SK-N-SH (cell line): Measurements from ENCODE around the gene THBS1. TPM values are rescaled to one million over a fixed set of nuclear protein-coding genes. Genes with fewer than 3 reads are reported as not detected.

ENCODE experiments used
- CTCF ChIA-PET: fragments of 300-600, 350-600 bp; formaldehyde crosslinking; extraction: SDS; loops from one replicate; lab custom pipeline; 2021; lab: Yijun Ruan, JAX
- POLR2A ChIA-PET: fragments of 350-600 bp; sonication (Branson Sonifier 250); formaldehyde crosslinking; extraction: SDS; loops from one replicate; lab custom pipeline; 2020; ENCODE audit warnings: antibody characterized with exemption, inconsistent platforms; lab: Yijun Ruan, JAX
- DNase-seq: peaks from one replicate; pipeline ENCODE4 v3.0.0; 2012
- H2AFZ ChIP-seq: fragments of 200-600 bp; sonication (generic); 2 replicates; pipeline ENCODE4 v1.8.1; 2016; ENCODE audit warnings: antibody characterized with exemption, mild to moderate bottlenecking, low read depth
- H3F3A ChIP-seq: fragments of 200-600 bp; sonication (generic); replicated peaks from 2 replicates; pipeline ENCODE3; 2016; ENCODE audit warnings: antibody characterized with exemption, mild to moderate bottlenecking; ENCODE audit not compliant: insufficient read depth
- H3K27ac ChIP-seq, 2 experiments: fragments of 200-500 bp in 1 of 2; fragments of 200-600 bp in 1 of 2; sonication (Bioruptor generic) in 1 of 2; sonication (generic), shearing (Covaris generic) in 1 of 2; 2 replicates each; pipeline versions ENCODE4 v1.5.1 to v1.6.1; 2014 to 2016; ENCODE audit warnings: low read depth in 2 of 2, inconsistent platforms in 1 of 2, low read length in 1 of 2, mild to moderate bottlenecking in 1 of 2, mixed read lengths in 1 of 2
- H3K27me3 ChIP-seq: fragments of 200-600 bp; sonication (generic), shearing (Covaris generic); 2 replicates; pipeline ENCODE4 v1.6.1; 2016; ENCODE audit warnings: mixed run types; ENCODE audit not compliant: insufficient read depth
- H3K36me3 ChIP-seq, 2 experiments: fragments of 200-500 bp in 1 of 2; fragments of 200-600 bp in 1 of 2; sonication (Bioruptor generic) in 1 of 2; sonication (generic) in 1 of 2; replicated peaks in 1 of 2; 2 replicates each; pipeline versions ENCODE3 to v1.5.1; 2014 to 2016; ENCODE audit warnings: low read length in 1 of 2, mild to moderate bottlenecking in 1 of 2; ENCODE audit not compliant: insufficient read depth in 2 of 2, control insufficient read depth in 1 of 2
- H3K4me1 ChIP-seq, 2 experiments: fragments of 200-500 bp in 1 of 2; fragments of 200-600 bp in 1 of 2; sonication (Bioruptor generic) in 1 of 2; sonication (generic), shearing (Covaris generic) in 1 of 2; 2 replicates each; pipeline versions ENCODE4 v1.5.1 to v1.6.1; 2014 to 2016; ENCODE audit warnings: low read depth in 1 of 2, low read length in 1 of 2, mixed run types in 1 of 2; ENCODE audit not compliant: insufficient read depth in 2 of 2, control insufficient read depth in 1 of 2
- H3K4me2 ChIP-seq: fragments of 200-600 bp; sonication (generic), shearing (Covaris generic); 2 replicates; pipeline ENCODE4 v1.6.1; 2017; ENCODE audit warnings: mixed run types
- H3K4me3 ChIP-seq, 2 experiments: fragments of 200-500 bp in 1 of 2; fragments of 200-600 bp in 1 of 2; sonication (Bioruptor generic) in 1 of 2; sonication (generic), shearing (Covaris generic) in 1 of 2; 2 replicates each; pipeline versions ENCODE4 v1.5.1 to v1.8.1; 2014 to 2016; ENCODE audit warnings: low read depth in 2 of 2, inconsistent platforms in 1 of 2, low read length in 1 of 2, mild to moderate bottlenecking in 1 of 2, mixed read lengths in 1 of 2, moderate library complexity in 1 of 2
- H3K79me2 ChIP-seq: fragments of 200-600 bp; sonication (generic); 2 replicates; pipeline ENCODE4 v1.8.1; 2017; ENCODE audit warnings: mild to moderate bottlenecking; ENCODE audit not compliant: insufficient read depth
- H3K9ac ChIP-seq: fragments of 200-600 bp; sonication (generic); 2 replicates; pipeline ENCODE4 v1.6.1; 2017; ENCODE audit warnings: mixed run types
- H3K9me2 ChIP-seq: fragments of 200-600 bp; sonication (generic); 2 replicates; pipeline ENCODE4 v1.6.1; 2017; ENCODE audit warnings: mixed run types
- H3K9me3 ChIP-seq: fragments of 200-600 bp; sonication (generic); 2 replicates; pipeline ENCODE4 v1.6.1; 2017; ENCODE audit warnings: mixed run types, mild to moderate bottlenecking, moderate library complexity
- H4K20me1 ChIP-seq: fragments of 200-600 bp; sonication (generic); 2 replicates; pipeline ENCODE4 v1.6.1; 2017; ENCODE audit warnings: mild to moderate bottlenecking, mixed run types; ENCODE audit not compliant: insufficient read depth
- ELF1 ChIP-seq: IDR thresholded peaks from 2 replicates; pipeline ENCODE4 v1.4.0; 2012
- EP300 ChIP-seq, 2 experiments: IDR thresholded peaks; 2 replicates each; pipeline versions ENCODE4 v1.4.0 to v1.6.1; 2012; ENCODE audit warnings: borderline replicate concordance in 1 of 2, low read depth in 1 of 2, low read length in 1 of 2
- FOSL2 ChIP-seq: IDR thresholded peaks from 2 replicates; pipeline ENCODE4 v1.4.0; 2012; ENCODE audit warnings: low read depth, mild to moderate bottlenecking, moderate library complexity, borderline replicate concordance
- FOXM1 ChIP-seq: IDR thresholded peaks from 2 replicates; pipeline ENCODE4 v1.4.0; 2012; ENCODE audit warnings: low read depth, mild to moderate bottlenecking
- GABPA ChIP-seq: IDR thresholded peaks from 2 replicates; pipeline ENCODE4 v1.4.0; 2012; ENCODE audit warnings: low read depth, mild to moderate bottlenecking
- JUND ChIP-seq: IDR thresholded peaks from 2 replicates; pipeline ENCODE4 v1.4.0; 2012
- MXI1 ChIP-seq: IDR thresholded peaks from 2 replicates; pipeline ENCODE4 v1.6.1; 2012; ENCODE audit warnings: mild to moderate bottlenecking, low read depth, low read length, improper control_type of control experiment
- NRF1 ChIP-seq: IDR thresholded peaks from 2 replicates; pipeline ENCODE4 v1.6.1; 2012; ENCODE audit warnings: low read depth, mild to moderate bottlenecking, low read length
- PBX3 ChIP-seq: IDR thresholded peaks from 2 replicates; pipeline ENCODE4; 2012
- POLR2AphosphoS5 ChIP-seq: IDR thresholded peaks from 2 replicates; pipeline ENCODE4 v1.6.1; 2012; ENCODE audit warnings: low read depth, low read length
- RCOR1 ChIP-seq: fragments of 150-350 bp; IDR thresholded peaks from 2 replicates; pipeline ENCODE4 v1.6.1; 2017; ENCODE audit warnings: antibody characterized with exemption, low read length
- RXRA ChIP-seq: IDR thresholded peaks from 2 replicates; pipeline ENCODE4 v1.4.0; 2012; ENCODE audit warnings: low read depth, mild to moderate bottlenecking, borderline replicate concordance
- SIN3A ChIP-seq: IDR thresholded peaks from 2 replicates; pipeline ENCODE4 v1.6.1; 2012; ENCODE audit warnings: low read depth, mild to moderate bottlenecking, low read length, moderate library complexity, borderline replicate concordance
- TCF12 ChIP-seq: IDR thresholded peaks from 2 replicates; pipeline ENCODE4 v1.4.0; 2012
- USF1 ChIP-seq: IDR thresholded peaks from 2 replicates; pipeline ENCODE4 v1.4.0; 2012; ENCODE audit warnings: low read depth, borderline replicate concordance
- YY1 ChIP-seq: IDR thresholded peaks from 2 replicates; pipeline ENCODE4 v1.4.0; 2012; ENCODE audit warnings: low read depth, mild to moderate bottlenecking
- WGBS: methylation state at CpG from one replicate; pipeline ENCODE4 v1.1.6; 2017; ENCODE audit warnings: low lambda C conversion rate; 5-methylcytosine and 5-hydroxymethylcytosine counted together
- polyA plus RNA-seq, 3 experiments: library from polyadenylated mRNA; depleted of rRNA; stranded (reverse); fragments of >200 nt; gene quantifications; 2 replicates each; pipeline ENCODE4 v1.2.3, GENCODE V29; 2012
- TF ChIP-seq, protein P1 (sequence below): fragments of 150-350 bp; IDR thresholded peaks from 2 replicates; pipeline ENCODE4 v1.6.1; 2017; ENCODE audit warnings: antibody characterized with exemption, low read length, low read depth, borderline replicate concordance

THBS1 gene
- polyA plus RNA-seq, 1 of the 3 experiments (the other 2 are of a cell fraction), result 117 TPM

DNA sequence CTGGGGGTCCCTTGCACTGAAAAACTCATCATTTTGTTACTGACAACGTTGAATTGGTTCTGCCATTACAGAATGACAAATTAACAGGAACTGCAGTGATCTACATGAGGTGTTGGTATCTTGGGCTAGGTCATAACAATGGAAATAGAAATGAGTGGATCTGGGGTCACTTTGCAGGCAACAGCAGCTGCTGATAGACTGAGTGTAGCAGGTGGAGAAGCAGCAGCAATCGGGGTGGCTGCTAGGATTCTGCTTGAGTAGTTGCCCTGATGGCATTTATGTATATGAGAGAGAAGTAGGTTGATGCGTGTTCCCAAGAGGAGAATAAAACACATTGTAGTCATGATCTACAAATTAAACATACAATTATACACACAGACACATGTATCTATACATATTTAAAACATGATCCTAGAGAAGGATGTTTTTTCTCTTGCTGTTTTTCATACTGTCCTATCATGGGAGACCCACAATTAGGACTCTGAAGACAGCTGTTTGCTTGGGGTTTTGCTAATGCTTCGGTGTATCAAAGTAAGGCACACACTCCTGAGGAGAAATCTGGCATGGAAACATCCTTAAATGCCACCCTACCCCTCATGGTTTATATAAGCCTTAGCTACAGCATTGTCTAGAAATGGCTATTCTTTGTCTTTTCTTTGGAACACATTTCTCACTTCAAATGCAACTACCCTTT is 15.8 kb upstream of the THBS1 start:
- Histone ChIP-seq H3K9me2 (no peaks in the 10 kb centered on the region), H3K27me3 (no peaks in the 10 kb centered on the region), H3K4me2 (no peak overlapping the region), H3K4me1 (no peaks in the 10 kb centered on the region), H3K36me3 (no peaks in the 10 kb centered on the region), H3F3A (no peaks in the 10 kb centered on the region), H4K20me1 (no peaks in the 10 kb centered on the region), H3K79me2 (no peaks in the 10 kb centered on the region), H2AFZ (no peak overlapping the region), H3K4me3 (no peak overlapping the region), H3K9me3 (no peaks in the 10 kb centered on the region), H3K9ac (no peak overlapping the region), H3K27ac (no peak overlapping the region)
- CTCF ChIA-PET, result interaction anchor here (1.6 kb wide), 1 partner anchor 15 kb away, joined by 12 read pairs; the partner anchor contains the start of gene THBS1
- POLR2A ChIA-PET, result no interaction called here
- WGBS, result 67% methylated on average over 4 of the region's 4 CpGs
- no peak for DNase-seq
- TF ChIP-seq NRF1 (no peak), JUND (no peak), MXI1 (no peak), FOSL2 (no peak), ELF1 (no peak), USF1 (no peak), EP300 (IDR thresholded peaks at IDR 0.05; ENCODE audit: borderline replicate concordance in 1 of 2, low read depth in 1 of 2, low read length in 1 of 2) (no peak), PBX3 (no peak), GABPA (no peak), SIN3A (no peak), RCOR1 (no peak), RXRA (no peak), POLR2AphosphoS5 (no peak), FOXM1 (no peak)
- TF ChIP-seq, protein P1, sequence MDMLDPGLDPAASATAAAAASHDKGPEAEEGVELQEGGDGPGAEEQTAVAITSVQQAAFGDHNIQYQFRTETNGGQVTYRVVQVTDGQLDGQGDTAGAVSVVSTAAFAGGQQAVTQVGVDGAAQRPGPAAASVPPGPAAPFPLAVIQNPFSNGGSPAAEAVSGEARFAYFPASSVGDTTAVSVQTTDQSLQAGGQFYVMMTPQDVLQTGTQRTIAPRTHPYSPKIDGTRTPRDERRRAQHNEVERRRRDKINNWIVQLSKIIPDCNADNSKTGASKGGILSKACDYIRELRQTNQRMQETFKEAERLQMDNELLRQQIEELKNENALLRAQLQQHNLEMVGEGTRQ, result no peak

GRCh38 chr15:39565851-39566250 is 15.0 kb upstream of the THBS1 start:
- no peak overlapping the region for H2AFZ ChIP-seq
- WGBS, result 98% methylated on average over 2 of the region's 2 CpGs
- no peaks in the 10 kb centered on the region for H3K4me1 ChIP-seq
- DNase-seq, result no peak
- no peaks in the 10 kb centered on the region for H3K79me2 ChIP-seq
- no peaks in the 10 kb centered on the region for H3K36me3 ChIP-seq
- H3K4me2 ChIP-seq, result no peak overlapping the region
- H4K20me1 ChIP-seq, result no peaks in the 10 kb centered on the region
- no peak overlapping the region for H3K4me3 ChIP-seq
- H3K9ac ChIP-seq, result no peak overlapping the region
- no peaks in the 10 kb centered on the region for H3F3A ChIP-seq
- POLR2A ChIA-PET, result no interaction called here
- H3K27ac ChIP-seq, result no peak overlapping the region
- TF ChIP-seq NRF1, result no peak
- no peak for TF ChIP-seq TCF12
- TF ChIP-seq YY1, result no peak
- TF ChIP-seq JUND, result no peak
- TF ChIP-seq, all 33 proteins: peak for 0
- CTCF ChIA-PET, result interaction anchor here (1.6 kb wide), 1 partner anchor 15 kb away, joined by 12 read pairs; the partner anchor contains the start of gene THBS1
- Histone ChIP-seq H3K27me3 (no peaks in the 10 kb centered on the region), H3K9me2 (no peaks in the 10 kb centered on the region), H3K9me3 (no peaks in the 10 kb centered on the region)
